Measurements from ENCODE around the gene CTNND2.

DNA sequence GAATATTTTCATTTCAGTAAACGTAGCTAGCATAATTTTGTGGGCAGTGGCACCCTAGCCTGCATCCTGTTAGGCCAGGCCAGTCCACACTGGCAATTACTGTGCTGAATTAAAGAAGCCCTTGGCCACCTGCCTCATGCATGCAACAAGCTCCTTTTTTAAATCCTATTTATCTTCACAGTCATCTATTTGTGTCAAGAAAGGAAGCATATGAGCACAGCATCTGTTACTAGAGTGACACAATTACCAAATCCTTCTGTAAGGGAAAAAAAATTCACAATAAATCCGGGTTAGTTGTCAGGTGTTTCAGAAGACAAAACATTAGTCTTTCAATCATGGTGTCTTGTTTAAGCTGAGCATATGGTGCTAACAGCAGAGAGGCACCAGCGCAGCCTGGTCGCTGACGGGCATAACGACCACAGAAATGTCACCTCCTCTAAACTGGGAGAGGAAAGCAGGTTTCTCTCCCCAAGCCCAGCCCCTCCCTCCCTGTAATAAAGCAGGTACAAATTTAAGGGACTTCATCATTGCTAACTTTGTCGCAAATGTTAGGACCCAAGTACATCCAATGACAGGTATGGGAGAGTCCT lies 520.6 kb downstream of the CTNND2 start:
- TF ChIP-seq ZNF274 (IDR thresholded peaks at IDR 0.05; ENCODE audit: insufficient read depth, insufficient read length) (no peak), TCF7 (IDR thresholded peaks at IDR 0.05; ENCODE audit: borderline replicate concordance) (no peak), HDGF (IDR thresholded peaks at IDR 0.05) (no peak), POLR2A (IDR thresholded peaks at IDR 0.05; ENCODE audit: low read depth, low read length) (no peak), SMAD1 (IDR thresholded peaks at IDR 0.05; ENCODE audit: low read depth, partially characterized antibody) (no peak), JUND (IDR thresholded peaks at IDR 0.05; ENCODE audit: low read depth, low read length) (no peak), NFIC (IDR thresholded peaks at IDR 0.05; ENCODE audit: low read depth, low read length) (no peak), IKZF1 (conservative IDR thresholded peaks at IDR 0.05) (no peak), NFXL1 (IDR thresholded peaks at IDR 0.05; ENCODE audit: borderline replicate concordance) (no peak), EZH2 (IDR thresholded peaks at IDR 0.05; ENCODE audit: borderline replicate concordance, control insufficient read depth, low read depth, low read length) (no peak), MYB (IDR thresholded peaks at IDR 0.05; ENCODE audit: borderline replicate concordance, low read depth, low read length) (no peak)
- TF ChIP-seq, protein P1, sequence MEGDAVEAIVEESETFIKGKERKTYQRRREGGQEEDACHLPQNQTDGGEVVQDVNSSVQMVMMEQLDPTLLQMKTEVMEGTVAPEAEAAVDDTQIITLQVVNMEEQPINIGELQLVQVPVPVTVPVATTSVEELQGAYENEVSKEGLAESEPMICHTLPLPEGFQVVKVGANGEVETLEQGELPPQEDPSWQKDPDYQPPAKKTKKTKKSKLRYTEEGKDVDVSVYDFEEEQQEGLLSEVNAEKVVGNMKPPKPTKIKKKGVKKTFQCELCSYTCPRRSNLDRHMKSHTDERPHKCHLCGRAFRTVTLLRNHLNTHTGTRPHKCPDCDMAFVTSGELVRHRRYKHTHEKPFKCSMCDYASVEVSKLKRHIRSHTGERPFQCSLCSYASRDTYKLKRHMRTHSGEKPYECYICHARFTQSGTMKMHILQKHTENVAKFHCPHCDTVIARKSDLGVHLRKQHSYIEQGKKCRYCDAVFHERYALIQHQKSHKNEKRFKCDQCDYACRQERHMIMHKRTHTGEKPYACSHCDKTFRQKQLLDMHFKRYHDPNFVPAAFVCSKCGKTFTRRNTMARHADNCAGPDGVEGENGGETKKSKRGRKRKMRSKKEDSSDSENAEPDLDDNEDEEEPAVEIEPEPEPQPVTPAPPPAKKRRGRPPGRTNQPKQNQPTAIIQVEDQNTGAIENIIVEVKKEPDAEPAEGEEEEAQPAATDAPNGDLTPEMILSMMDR (IDR thresholded peaks at IDR 0.05 in 2 of 3, conservative IDR thresholded peaks at IDR 0.05 in 1 of 3; ENCODE audit: control insufficient read depth in 2 of 3, extremely low read depth in 1 of 3, insufficient read depth in 1 of 3, low read depth in 3 of 3, low read length in 3 of 3), result no peak

Measured in GM12878 (cell line).